Naive thymus-derived CD8-positive, alpha-beta T cell (primary cell): ENCODE data around the gene LSAMP. TPM values are rescaled to one million over a fixed set of nuclear protein-coding genes. Genes with fewer than 3 reads are reported as not detected.

Experiments
- ATAC-seq, 2 donors: fragments of 150-1000 bp; cut with Tn5 transposase in 1 of 2; sonication (Bioruptor Pico), chemical (Tn5 transposase) in 1 of 2; 1 replicate in 1 of 2; 2 replicates in 1 of 2; pipeline ENCODE4 v1.10.0; 2021; ENCODE audit warnings: mild to moderate bottlenecking in 2 of 2, moderate library complexity in 2 of 2
- POLR2A ChIA-PET: fragments of 350-600 bp; sonication (Branson Sonifier 250); formaldehyde crosslinking; loops from one replicate; lab custom pipeline; 2021; ENCODE audit warnings: antibody characterized with exemption; lab: Charles Lee
- DNase-seq, 10 donors: peaks; one replicate each; pipeline versions ENCODE4 v3.0.0 to v3.0.0-alpha.2; 2020 to 2022
- H3K27ac Mint-ChIP-seq, 10 donors: one replicate each; pipeline ENCODE4 v1.8.0; 2020 to 2022; ENCODE audit warnings: mild to moderate bottlenecking in 10 of 10, mixed read lengths in 10 of 10, moderate library complexity in 4 of 10, inconsistent platforms in 1 of 10
- H3K27me3 Mint-ChIP-seq, 5 donors: one replicate each; pipeline ENCODE4 v1.8.0; 2021 to 2022; ENCODE audit warnings: mixed read lengths in 5 of 5
- H3K36me3 Mint-ChIP-seq, 3 donors: one replicate each; pipeline ENCODE4 v1.8.0; 2020 to 2022; ENCODE audit warnings: mixed read lengths in 3 of 3, mild to moderate bottlenecking in 2 of 3, inconsistent platforms in 1 of 3
- H3K4me1 Mint-ChIP-seq, 4 donors: one replicate each; pipeline ENCODE4 v1.8.0; 2021 to 2022; ENCODE audit warnings: mixed read lengths in 4 of 4
- H3K4me3 Mint-ChIP-seq, 10 donors: one replicate each; pipeline ENCODE4 v1.8.0; 2020 to 2022; ENCODE audit warnings: mild to moderate bottlenecking in 10 of 10, mixed read lengths in 10 of 10, moderate library complexity in 6 of 10, inconsistent platforms in 1 of 10
- H3K9me3 Mint-ChIP-seq, 9 donors: one replicate each; pipeline ENCODE4 v1.8.0; 2020 to 2022; ENCODE audit warnings: mixed read lengths in 9 of 9, mild to moderate bottlenecking in 3 of 9, inconsistent platforms in 1 of 9, moderate library complexity in 1 of 9
- polyA plus RNA-seq, 3 donors: library from polyadenylated mRNA; unstranded; fragments of 300-500 nt; fragmentation: Illumina TruSeq; gene quantifications; one replicate each; pipeline ENCODE4 v1.2.3, GENCODE V29; 2021
- total RNA-seq, 8 experiments: library from RNA in 2 of 8; stranded (reverse) in 2 of 8; gene quantifications; one replicate each; pipeline ENCODE4 v1.2.3 and lab custom pipeline; 2021 to 2026

LSAMP gene
- total and polyA plus RNA-seq, 5 experiments from 2014 or later: not detected

DNA sequence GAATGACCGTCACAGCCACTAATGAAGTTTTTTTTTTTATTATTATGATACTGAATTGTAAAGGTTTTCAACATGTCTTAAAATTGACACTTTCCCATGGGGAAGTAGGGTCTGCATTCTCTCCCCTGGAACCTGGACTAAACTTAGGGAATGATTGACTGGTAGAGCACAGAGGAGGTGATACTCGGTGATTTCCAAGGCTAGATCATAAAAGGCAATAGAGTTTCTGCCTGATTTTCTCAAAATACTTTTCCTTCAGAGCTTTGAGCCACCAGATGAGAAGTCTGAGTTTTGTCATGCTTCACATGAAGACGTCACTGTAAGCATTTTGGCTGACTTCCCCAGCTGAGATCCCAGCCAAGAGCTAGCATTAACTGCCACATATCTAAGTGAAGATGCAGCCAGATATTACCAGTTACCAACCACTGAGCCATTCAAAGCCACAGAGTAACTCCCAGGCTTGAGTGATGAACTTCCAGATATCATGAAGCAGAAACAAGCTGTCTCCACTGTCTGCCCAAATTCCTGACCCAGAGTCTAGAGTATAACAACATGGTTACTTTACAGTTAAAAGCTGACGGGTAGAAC is 105.8 kb downstream of the LSAMP start:
- ATAC-seq: no peak
- no peak for DNase-seq
- POLR2A ChIA-PET: no interaction called here
- no peaks in the 10 kb centered on the region for H3K4me1 Mint-ChIP-seq
- no peaks in the 10 kb centered on the region for H3K27me3 Mint-ChIP-seq
- peaks cover 0 to 20% (median 0%) of the 10 kb centered on the region in 9 donors for H3K9me3 Mint-ChIP-seq
- H3K27ac Mint-ChIP-seq: no peak overlapping the region
- no peak overlapping the region for H3K4me3 Mint-ChIP-seq
- no peaks in the 10 kb centered on the region for H3K36me3 Mint-ChIP-seq

DNA sequence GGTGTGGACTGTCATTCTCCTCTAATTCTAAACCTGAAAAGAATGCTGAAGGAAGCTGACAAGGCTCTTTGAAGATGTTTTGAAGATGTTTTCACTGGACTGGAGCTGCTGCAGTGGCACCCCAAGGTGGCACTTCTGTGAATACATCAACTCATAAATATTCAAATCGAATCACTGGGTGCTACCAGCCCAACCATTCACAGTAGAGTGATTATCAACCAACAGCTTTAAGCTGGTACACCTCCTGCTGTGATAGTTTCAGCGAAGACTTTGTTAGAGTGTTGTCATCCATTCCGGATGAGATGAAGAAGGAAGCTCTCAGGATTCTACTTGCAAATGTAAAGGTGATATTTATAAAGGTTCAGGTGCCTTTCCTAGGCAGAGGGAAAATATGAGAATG is 106.6 kb downstream of the LSAMP start:
- Mint-ChIP-seq H3K27me3 (no peaks in the 10 kb centered on the region), H3K9me3 (peaks cover 0 to 17% (median 0%) of the 10 kb centered on the region in 9 donors), H3K27ac (no peak overlapping the region), H3K36me3 (no peaks in the 10 kb centered on the region), H3K4me3 (no peak overlapping the region), H3K4me1 (no peaks in the 10 kb centered on the region)
- POLR2A ChIA-PET: no interaction called here
- DNase-seq: no peak
- ATAC-seq: no peak

DNA sequence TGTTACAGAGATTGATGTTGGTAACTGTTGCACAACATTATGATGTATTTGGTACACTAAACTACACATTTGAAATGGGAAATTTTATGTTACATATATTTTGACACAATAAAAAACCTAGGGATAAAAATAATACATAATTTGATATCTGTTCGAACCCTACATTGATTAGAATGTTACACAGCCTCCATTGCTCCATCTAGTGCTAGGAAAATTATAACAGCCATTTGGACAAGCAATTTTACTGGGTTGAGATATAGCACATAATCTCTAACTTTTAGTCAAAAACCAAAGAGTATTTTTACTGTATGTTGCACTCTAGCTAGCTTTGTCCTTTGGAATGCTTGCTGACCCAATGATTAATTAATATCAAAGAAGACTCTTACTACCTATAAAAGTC is 108.1 kb downstream of the LSAMP start:
- ATAC-seq (no peak), DNase-seq (no peak)
- no peaks in the 10 kb centered on the region for H3K4me1 Mint-ChIP-seq
- H3K9me3 Mint-ChIP-seq: peaks cover 0 to 17% (median 0%) of the 10 kb centered on the region in 9 donors
- H3K27ac Mint-ChIP-seq: no peak overlapping the region
- H3K27me3 Mint-ChIP-seq: no peaks in the 10 kb centered on the region
- POLR2A ChIA-PET: no interaction called here
- no peaks in the 10 kb centered on the region for H3K36me3 Mint-ChIP-seq
- no peak overlapping the region for H3K4me3 Mint-ChIP-seq

DNA sequence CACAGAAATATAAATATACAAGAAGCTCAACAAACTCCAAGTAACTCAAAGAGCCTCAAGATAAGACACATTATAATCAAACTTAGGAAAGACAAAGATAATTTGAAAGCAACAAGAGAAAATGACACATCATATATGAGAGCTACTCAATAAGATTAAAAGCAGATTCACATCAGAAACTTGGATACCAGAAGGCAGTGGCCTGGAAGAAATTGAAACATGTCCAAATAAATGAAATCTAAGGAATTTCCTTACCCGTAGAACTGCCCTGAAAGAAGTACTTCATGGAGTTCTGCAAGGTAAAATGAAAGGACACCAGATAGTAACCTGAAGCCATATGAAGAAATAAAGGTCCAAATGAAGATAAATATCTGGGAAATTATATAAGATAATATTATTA is 113.9 kb downstream of the LSAMP start:
- ATAC-seq: no peak
- Mint-ChIP-seq H3K4me1 (no peaks in the 10 kb centered on the region), H3K36me3 (no peaks in the 10 kb centered on the region)

DNA sequence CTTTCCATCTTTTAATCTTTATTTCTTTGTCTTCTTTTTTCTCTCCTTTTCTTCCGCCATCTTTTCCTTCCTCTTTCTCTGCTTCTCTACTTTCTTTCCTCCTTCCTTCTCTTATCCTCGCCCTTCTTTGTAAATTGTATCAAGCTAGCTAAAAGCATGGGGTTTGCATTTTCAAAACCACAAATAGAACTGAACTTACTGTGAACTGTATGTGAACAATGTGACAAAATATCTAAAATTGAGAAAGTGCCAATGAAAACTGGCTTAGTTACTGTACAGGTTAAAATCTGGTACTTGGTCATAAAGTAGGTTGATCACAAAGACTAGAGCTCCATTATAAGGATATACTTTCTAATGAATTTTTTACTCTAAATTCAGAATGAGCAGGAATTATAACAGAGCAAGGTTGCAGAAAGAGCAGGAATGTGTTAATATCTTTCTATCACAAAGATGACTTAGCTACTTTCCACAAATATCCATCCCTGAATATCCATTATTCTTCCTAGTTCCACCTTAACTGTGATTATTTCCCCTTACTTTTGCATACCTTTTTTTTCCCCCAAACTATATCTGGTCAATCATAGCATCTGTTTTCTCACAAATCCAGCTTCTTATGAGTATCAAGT is 122.4 kb downstream of the LSAMP start:
- Mint-ChIP-seq H3K4me1 (no peaks in the 10 kb centered on the region), H3K9me3 (peaks cover 0 to 32% (median 8%) of the 10 kb centered on the region in 9 donors)

More for the DNA sequence above, 113.9 kb downstream of the LSAMP start:
- POLR2A ChIA-PET: no interaction called here
- Mint-ChIP-seq H3K27me3 (no peaks in the 10 kb centered on the region), H3K27ac (no peak overlapping the region), H3K4me3 (no peak overlapping the region), H3K9me3 (peaks cover 0 to 11% (median 7%) of the 10 kb centered on the region in 9 donors)
- DNase-seq: no peak

DNA sequence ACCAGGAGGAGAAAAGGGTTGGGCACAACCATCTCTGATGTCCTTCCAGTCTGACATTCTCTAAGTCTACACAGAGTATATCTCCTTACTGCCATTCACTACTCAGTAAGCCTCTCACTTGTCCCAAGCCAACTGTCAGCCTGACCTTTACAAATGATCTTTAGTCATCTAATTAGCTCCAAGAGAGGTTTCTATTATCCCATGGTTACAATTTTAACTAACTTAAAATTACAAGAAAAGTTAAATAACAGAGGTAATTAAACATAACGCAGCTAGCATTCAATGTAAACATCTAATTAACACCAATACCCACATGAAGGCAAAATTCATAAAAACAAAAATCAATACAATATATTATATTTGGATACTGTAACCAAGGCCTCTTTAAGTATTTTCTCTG is 126.9 kb downstream of the LSAMP start:
- ATAC-seq (no peak), DNase-seq (no peak)
- no peak overlapping the region for H3K4me3 Mint-ChIP-seq
- H3K4me1 Mint-ChIP-seq: no peaks in the 10 kb centered on the region
- H3K9me3 Mint-ChIP-seq: peaks cover 0 to 29% (median 9%) of the 10 kb centered on the region in 9 donors
- no peaks in the 10 kb centered on the region for H3K36me3 Mint-ChIP-seq
- H3K27me3 Mint-ChIP-seq: no peaks in the 10 kb centered on the region
- H3K27ac Mint-ChIP-seq: no peak overlapping the region
- POLR2A ChIA-PET: no interaction called here

More for the DNA sequence above, 122.4 kb downstream of the LSAMP start:
- H3K27ac Mint-ChIP-seq: no peak overlapping the region
- DNase-seq (no peak), ATAC-seq (no peak)
- H3K4me3 Mint-ChIP-seq: no peak overlapping the region
- H3K36me3 Mint-ChIP-seq: no peaks in the 10 kb centered on the region
- no peaks in the 10 kb centered on the region for H3K27me3 Mint-ChIP-seq
- POLR2A ChIA-PET: no interaction called here

DNA sequence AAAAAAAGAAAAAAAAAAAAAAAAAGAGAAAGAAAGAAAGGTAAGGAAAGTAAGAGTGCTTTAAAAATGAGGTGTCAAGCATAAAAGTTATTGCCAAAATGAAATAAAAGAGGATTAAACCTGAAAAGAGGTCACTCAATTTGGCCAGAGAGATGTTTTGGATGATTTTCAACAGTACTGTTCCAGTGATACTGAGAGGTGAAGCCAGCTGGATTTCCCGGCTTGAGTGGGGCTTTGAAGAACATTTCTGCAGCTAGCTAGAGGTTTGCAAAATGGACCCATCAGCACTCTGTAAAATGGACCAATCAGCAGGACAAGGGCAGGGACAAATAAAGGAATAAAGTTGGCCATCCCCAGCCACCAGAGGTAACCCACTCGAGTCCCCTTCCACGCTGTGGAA is 128.5 kb downstream of the LSAMP start:
- Mint-ChIP-seq H3K4me1 (no peaks in the 10 kb centered on the region), H3K4me3 (no peak overlapping the region), H3K36me3 (no peaks in the 10 kb centered on the region), H3K27ac (no peak overlapping the region), H3K27me3 (no peaks in the 10 kb centered on the region), H3K9me3 (peaks cover 0 to 19% (median 5%) of the 10 kb centered on the region in 9 donors)
- DNase-seq: no peak
- POLR2A ChIA-PET: no interaction called here
- ATAC-seq: no peak

DNA sequence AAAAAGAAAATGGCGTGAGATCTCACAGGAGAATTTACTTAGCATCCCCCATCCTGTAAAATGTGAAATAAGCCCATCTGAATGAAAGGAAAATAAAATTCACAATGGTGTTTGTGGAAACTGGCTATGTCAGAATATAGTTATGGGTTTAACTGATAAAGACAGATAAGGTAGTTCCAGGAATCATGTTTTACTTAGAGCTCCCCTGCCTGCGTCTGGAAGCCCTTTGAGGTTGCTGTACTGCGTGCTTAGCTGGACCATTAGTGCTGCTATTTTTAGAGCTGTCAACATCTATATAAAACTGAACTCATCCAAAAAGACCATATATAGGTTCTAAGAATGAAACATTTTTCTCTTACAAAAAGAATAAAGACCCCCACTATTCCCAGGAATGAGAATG is 130.8 kb downstream of the LSAMP start:
- ATAC-seq (no peak), DNase-seq (no peak)
- H3K27me3 Mint-ChIP-seq: no peaks in the 10 kb centered on the region
- H3K4me3 Mint-ChIP-seq: no peak overlapping the region
- H3K9me3 Mint-ChIP-seq: peaks cover 0 to 9% (median 3%) of the 10 kb centered on the region in 9 donors
- no peak overlapping the region for H3K27ac Mint-ChIP-seq
- H3K36me3 Mint-ChIP-seq: no peaks in the 10 kb centered on the region
- POLR2A ChIA-PET: no interaction called here
- no peaks in the 10 kb centered on the region for H3K4me1 Mint-ChIP-seq

DNA sequence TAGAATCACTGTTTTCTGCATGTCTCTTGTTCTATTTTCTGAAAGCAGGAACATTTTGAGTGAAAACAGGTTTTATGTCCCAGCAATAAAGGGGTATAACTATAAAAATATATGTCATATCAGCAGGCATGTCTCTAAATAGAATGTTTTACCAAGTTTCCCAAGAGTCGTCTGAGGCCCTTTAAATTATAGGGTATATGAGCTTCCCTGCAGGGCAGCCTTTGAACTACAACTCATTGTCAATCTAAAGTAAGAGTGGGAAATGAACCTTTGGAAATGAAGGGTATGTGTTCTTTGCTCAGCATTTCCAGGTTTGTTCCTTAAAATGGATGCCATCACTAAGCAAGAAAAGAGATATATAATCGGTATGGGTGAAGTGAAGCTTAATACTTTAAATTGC is 138.6 kb downstream of the LSAMP start:
- Mint-ChIP-seq H3K27ac (no peak overlapping the region), H3K9me3 (peaks cover 0 to 5% (median 0%) of the 10 kb centered on the region in 9 donors), H3K4me3 (no peak overlapping the region), H3K36me3 (no peaks in the 10 kb centered on the region), H3K27me3 (no peaks in the 10 kb centered on the region), H3K4me1 (no peaks in the 10 kb centered on the region)
- no peak for DNase-seq
- ATAC-seq: no peak
- POLR2A ChIA-PET: no interaction called here

DNA sequence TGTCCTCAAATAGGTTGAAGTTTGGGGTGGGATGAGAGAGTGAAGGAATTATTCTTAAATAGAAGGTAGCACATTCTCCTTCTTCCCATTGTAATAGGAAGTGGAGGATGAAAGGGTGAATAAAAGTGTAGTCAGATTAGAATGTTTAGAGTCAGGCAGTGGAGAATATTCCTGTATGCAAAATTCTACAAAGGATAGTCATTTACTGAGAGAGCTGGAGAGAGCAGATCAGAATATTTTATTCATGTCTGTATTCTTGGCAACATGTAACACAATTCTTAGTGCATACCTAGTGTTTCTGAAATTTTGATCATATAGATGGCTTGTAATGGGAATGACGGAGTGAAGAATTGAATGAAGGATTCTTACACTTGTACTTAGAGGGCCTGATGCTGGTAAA is 139.1 kb downstream of the LSAMP start:
- POLR2A ChIA-PET: no interaction called here
- DNase-seq: no peak
- no peaks in the 10 kb centered on the region for H3K27me3 Mint-ChIP-seq
- H3K9me3 Mint-ChIP-seq: peaks cover 0 to 5% (median 0%) of the 10 kb centered on the region in 9 donors
- no peaks in the 10 kb centered on the region for H3K36me3 Mint-ChIP-seq
- no peak overlapping the region for H3K27ac Mint-ChIP-seq
- no peak for ATAC-seq
- no peak overlapping the region for H3K4me3 Mint-ChIP-seq
- no peaks in the 10 kb centered on the region for H3K4me1 Mint-ChIP-seq

DNA sequence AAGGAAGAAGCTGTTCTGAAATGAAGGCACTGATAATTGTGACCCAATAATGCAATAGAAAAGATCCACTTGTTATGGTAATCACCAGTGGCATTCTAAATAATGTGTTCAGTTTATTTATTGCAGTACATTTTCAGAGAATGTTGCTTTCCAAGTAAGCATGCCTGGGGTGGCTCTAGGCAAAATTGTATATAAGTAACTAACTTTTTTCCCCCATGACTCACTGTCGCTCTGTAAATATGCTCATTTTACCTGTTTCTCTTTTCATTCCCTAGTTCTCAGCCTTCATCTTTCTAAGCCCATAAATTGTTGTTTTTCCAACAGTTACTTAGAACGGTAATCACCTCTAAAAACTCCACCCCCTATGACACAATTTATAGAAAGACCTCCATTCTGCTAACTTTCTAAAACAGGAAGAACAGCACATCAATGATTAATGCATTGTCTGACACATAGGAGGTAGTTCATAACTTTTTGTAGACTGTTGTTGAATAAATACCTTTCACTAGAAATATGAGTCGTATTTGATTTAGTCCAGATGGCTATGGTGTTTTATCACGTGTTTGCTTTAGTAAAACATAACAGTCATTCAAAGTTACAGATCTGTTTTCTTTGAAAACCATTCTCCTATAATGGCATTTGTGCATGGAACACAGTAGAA is 143.1 kb downstream of the LSAMP start:
- no peak for DNase-seq
- no peak overlapping the region for H3K4me3 Mint-ChIP-seq
- POLR2A ChIA-PET: no interaction called here

DNA sequence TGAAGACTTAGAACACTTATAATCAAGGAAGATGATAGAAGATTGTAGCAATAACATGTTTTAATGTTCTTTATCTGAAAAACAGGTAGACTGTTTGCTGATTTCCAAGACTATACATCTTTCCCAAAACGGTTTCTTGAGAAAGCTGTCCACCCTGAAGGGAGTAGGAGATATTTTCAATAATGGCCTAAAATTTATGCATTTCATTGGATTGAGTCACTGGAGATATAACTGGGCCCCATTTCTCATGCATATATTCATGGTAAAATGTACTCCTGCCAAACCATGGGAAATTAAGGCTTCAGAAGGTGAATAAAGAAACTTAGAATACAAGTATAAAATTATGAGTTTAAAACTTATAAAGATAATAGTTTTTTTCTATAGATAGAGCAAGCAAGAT is 143.9 kb downstream of the LSAMP start:
- Mint-ChIP-seq H3K27ac (no peak overlapping the region), H3K27me3 (no peaks in the 10 kb centered on the region), H3K36me3 (no peaks in the 10 kb centered on the region), H3K9me3 (peaks cover 0 to 5% (median 2%) of the 10 kb centered on the region in 9 donors), H3K4me3 (no peak overlapping the region), H3K4me1 (no peaks in the 10 kb centered on the region)
- POLR2A ChIA-PET: no interaction called here
- DNase-seq: no peak
- ATAC-seq: no peak

More for the DNA sequence above, 143.1 kb downstream of the LSAMP start:
- no peak for ATAC-seq
- Mint-ChIP-seq H3K9me3 (peaks cover 0 to 5% (median 2%) of the 10 kb centered on the region in 9 donors), H3K27ac (no peak overlapping the region), H3K27me3 (no peaks in the 10 kb centered on the region), H3K36me3 (no peaks in the 10 kb centered on the region), H3K4me1 (no peaks in the 10 kb centered on the region)

DNA sequence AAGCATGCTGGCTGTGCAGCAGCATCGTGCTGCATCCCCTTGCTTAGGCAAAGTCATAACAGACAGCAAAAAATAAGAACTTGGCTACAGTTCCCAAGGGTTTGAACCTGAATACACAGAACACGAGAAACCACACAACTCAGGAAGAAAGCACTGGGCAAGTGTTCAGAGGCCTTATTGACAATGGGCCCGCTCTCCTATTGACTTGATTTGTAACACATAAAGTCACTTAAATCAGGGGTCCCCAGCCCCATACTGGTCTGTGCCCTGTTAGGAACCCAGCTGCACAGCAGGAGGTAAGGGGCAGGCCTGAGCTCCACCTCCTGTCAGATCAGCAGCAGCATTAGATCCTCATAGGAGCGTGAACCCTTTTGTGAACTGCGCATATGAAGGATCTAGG is 145.1 kb downstream of the LSAMP start:
- no peaks in the 10 kb centered on the region for H3K36me3 Mint-ChIP-seq
- no peak for ATAC-seq

More for the DNA sequence above, 145.1 kb downstream of the LSAMP start:
- Mint-ChIP-seq H3K27me3 (no peaks in the 10 kb centered on the region), H3K9me3 (peaks cover 0 to 5% (median 2%) of the 10 kb centered on the region in 9 donors), H3K27ac (no peak overlapping the region), H3K4me3 (no peak overlapping the region), H3K4me1 (no peaks in the 10 kb centered on the region)
- POLR2A ChIA-PET: no interaction called here
- no peak for DNase-seq
